HPDE6-E6E7 (cell line): ENCODE measurements around the gene SUSD2.
"Not testable (repeated sequence)": the region's sequence is repeated elsewhere in the genome, so short reads cannot be mapped to it uniquely, and the experiment has no call there.

Experiments used
- DNase-seq: peaks from one replicate; pipeline ENCODE4 v3.0.0; 2011; ENCODE audit warnings: missing footprints; ENCODE audit errors: extremely low spot score

SUSD2 gene

GRCh38 chr22:24214467-24215285, 33.4 kb downstream of the SUSD2 start:
- DNase-seq = no peak

- DNase-seq = no peak
Observed at GRCh38 chr22:24216541-24217209, 35.4 kb downstream of the SUSD2 start.

- DNase-seq = no peak
Observed at GRCh38 chr22:24217384-24217783, 36.1 kb downstream of the SUSD2 start.

- DNase-seq = no peak
Observed at GRCh38 chr22:24219750-24220149, 38.5 kb downstream of the SUSD2 start.

GRCh38 chr22:24224468-24224867, 43.2 kb downstream of the SUSD2 start:
- no peak for DNase-seq

GRCh38 chr22:24225044-24225601, 43.8 kb downstream of the SUSD2 start:
- no peak for DNase-seq

- DNase-seq = no peak
Observed at GRCh38 chr22:24225951-24226350, 44.7 kb downstream of the SUSD2 start.

- DNase-seq = no peak
Observed at GRCh38 chr22:24230911-24231656, 49.8 kb downstream of the SUSD2 start.

- no peak for DNase-seq
Observed at GRCh38 chr22:24231706-24232105, 50.4 kb downstream of the SUSD2 start.

- no peak for DNase-seq
Observed at GRCh38 chr22:24232124-24232523, 50.8 kb downstream of the SUSD2 start.

- no peak for DNase-seq
Observed at GRCh38 chr22:24232725-24233124, 51.4 kb downstream of the SUSD2 start.

GRCh38 chr22:24233235-24233634, 51.9 kb downstream of the SUSD2 start:
- DNase-seq = no peak

GRCh38 chr22:24233816-24234215, 52.5 kb downstream of the SUSD2 start:
- DNase-seq = no peak

- no peak for DNase-seq
Observed at GRCh38 chr22:24235315-24235714, 54.0 kb downstream of the SUSD2 start.

GRCh38 chr22:24236656-24237055, 55.4 kb downstream of the SUSD2 start:
- DNase-seq = no peak

GRCh38 chr22:24238101-24238694, 56.9 kb downstream of the SUSD2 start:
- not testable (repeated sequence) for DNase-seq
